Mesenteric fat pad (tissue), 1 donor: ENCODE data around the gene PTPN14. TPM values are rescaled to one million over a fixed set of nuclear protein-coding genes. Genes with fewer than 3 reads are reported as not detected.

Experiments used
- DNase-seq: peaks from one replicate; pipeline ENCODE4 v3.0.0-alpha.2; 2020; ENCODE audit warnings: low spot score
- total RNA-seq: library from RNA; stranded (reverse); fragmentation: NEBNext Ultra II Directional; extraction: Animal tissue kit (Norgen Biotek cat#: 25700); gene quantifications from one replicate; pipeline ENCODE4 v1.2.1, GENCODE V29; 2021
- donor health status: DM: yes; HTN: yes; CAD: no.

The PTPN14 gene
- total RNA-seq, 1 donor from 2014 or later: 47.6 TPM

DNA sequence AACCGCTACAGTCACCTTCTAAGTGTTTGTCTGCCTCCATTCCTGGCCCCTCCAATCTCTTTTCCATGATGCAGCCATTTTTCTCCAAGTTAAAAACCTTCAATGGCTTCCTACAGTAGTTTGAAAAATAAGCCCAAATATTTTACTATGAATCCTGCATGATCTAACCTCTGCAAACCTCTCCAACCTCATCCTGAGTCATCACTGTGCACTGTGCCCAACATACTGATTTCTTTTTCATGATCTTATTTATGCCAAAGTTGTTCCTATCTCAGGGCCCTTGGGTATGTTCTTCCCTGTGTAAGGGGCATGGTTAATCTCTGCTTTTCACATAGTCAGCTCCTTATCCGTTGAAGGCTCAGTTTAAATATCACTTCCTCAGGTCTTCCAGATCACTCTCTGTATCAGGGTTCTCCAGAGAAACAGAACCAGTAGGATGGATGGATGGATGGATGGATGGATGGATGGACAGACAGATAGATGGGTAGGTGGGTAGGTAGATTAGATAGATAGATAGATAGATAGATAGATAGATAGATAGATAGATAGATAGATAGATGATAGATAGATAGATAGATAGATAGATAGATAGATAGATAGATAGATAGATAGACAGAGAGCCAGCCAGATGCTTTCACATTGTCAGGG, 18.1 kb upstream of the PTPN14 start:
- no peak for DNase-seq

DNA sequence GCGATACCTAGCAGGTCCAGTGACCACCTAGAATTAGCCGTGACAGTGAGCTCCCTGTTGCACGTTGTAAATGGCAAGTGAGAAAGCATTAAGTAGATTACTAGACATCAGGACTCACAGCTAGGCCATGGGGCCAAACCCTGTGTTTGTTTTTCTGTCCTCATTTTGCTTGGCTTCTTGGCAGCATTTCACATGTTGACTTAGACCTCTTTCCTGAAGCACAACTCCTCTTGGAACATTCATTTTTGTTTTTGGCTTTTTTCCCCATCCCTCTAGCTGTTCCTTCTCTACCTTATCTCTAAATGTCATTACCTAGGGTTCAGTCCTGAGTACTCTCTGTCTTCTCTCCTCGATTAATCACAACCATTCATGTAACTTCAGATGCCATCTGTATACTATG, 16.9 kb upstream of the PTPN14 start:
- DNase-seq: no peak

DNA sequence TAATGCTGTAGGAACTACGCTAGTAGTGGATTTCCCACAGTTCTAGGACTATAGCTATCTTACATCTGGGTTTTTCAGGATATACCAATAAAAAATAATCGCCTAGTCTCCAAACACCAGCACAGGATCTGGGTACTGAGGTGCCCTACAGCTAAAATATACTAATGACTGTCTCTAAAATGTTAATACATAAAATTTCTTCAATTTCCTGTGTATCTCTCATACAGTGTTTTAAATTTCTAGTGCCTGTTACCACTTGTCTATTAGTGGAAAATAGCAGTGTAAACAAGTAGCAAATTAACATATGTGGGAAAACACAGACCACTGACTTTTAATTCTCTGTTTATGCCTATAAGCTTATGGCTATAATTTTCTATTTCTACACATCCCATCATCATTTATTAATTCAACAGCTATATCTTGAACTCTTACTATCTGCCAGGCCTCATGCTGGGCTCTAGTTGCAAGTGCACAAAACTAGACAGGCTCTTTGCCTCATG, 16.1 kb upstream of the PTPN14 start:
- no peak for DNase-seq

DNA sequence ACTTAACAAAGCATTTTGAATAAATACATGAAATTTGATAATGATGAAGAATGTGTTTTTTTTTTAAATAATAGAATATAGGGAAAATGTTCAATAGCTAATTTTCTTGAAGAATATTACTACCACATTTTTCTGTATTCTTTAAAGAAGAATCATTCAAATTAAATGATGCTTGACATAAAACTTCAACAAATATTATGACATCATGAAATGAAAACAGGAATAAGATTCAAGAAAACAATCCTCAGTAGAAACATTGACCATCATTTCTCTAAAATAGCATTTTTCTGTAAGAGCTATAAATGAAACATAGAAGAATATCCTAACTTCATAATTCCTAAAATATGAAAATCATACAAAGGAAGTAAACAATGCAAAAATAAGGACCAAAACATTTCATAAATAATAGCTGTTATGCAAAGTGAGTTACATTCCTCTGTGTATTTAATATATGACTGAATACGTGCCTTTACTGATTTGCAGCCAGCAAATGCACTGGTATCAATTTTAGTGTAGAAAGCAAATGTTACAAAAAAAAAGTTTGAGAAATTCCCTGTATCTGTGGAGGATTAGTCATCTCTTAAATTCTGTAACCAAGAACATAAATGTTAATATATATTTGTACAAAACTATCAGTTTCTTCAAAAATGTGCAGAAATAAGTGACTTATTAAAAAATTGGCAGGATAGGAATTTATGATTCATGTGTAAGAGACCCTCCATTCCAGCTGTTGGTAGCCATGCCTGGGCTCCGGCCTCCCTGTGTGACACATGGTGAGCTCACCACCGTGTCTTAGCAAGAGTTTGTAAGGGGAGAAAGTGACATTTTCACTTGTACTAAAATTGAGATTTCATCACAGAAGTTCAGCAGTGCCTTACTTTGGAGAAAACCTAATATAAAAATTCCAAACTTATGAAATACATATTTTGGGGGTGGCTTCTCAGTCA, 15.0 kb upstream of the PTPN14 start:
- DNase-seq: no peak

DNA sequence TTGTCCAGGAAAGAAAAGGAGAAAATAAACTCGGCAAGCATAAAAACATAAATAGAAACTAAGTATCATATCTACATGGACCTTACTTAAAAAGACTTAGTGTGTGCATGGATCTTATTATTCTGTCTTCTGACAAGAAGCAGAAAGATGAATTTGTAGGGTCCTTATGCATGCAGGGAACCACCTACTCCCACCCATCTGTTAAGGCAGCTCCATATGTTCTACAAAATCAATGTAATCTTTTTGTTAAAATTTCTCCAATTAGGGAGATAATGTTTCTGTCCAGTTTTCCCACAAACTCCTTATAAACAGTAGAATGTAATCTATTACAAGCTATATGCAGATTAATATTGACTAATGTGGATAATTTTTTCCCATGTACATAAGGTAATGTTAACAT, 13.9 kb upstream of the PTPN14 start:
- no peak for DNase-seq

DNA sequence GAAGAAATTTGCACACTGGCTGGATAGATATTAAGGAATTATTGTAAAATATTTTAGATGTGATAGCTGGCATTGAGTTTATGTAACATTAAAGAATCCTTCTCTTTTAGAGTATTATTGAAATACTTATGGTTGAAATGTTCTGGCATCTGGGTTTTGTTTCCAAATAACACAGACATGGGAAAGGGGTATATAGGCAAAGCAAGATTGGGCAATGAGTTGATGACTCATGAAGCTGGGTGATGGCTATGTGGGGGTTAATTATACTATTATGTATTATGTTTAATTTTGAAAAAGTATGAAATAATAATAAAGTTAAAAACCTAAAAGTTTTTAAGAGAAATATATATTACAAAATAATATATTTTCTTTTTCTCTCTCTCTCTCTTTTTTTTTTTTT, 12.5 kb upstream of the PTPN14 start:
- no peak for DNase-seq

DNA sequence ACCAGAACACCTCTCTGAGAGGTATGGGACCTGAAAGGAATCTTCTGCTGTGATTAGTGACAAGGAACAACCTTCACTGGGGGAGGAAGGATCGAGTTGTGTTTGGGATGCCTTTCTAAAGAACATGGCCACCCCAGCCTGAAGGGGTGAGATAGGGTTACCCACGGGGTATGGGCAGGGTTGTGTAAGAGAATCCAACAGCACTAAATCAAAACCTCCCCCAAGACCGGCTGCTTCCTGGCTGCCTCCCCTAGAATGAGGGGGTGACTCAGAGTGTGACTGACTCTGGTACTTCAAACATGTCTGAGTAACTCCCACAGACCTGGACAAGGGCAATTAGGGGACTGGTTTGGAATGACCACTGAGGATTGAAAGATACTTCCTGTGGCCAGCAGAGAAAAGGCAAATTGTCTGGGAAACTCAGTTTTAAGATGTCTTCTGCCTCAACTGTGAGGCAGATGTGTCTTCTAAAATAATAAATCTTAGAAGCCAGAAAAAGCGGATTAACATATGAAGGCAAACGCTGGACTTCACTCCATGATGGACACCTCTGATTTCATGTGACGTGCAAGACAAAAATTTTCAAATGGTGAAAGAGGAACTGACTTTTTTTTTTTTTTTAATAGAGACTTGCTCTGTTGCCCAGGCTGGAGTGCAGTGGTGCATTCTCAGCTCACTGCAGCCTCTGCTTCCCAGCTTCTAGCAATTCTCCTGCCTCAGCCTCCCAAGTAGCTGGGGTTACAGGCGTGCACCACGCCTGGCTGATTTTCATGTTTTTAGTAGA, 6.7 kb upstream of the PTPN14 start:
- no peak for DNase-seq

DNA sequence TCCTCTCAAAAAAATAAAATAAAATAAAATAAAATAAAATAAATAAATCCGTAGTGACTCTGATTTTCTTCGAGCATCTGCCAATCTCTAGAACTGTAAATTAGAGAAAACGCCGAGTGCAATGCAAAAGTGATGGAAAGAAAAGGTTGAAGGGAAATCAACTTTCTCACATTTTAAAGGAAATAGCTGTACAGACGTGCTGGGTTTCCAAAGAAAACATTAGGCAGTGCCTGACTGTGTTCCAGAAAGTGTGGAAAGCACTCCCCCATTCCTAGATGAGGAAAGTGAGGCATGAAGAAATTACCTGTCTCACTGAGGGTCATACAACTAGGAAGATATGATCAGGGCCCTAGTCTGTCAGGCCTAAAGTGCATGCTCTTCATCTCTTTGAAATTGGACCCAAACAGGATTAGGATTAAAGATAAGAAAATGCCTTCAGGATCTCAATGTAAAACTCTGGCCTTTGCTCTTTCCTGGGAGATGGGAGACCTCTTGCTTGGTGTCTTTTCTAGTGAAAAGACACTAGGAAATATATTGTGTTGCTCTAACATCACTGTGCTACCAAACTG, 1.8 kb upstream of the PTPN14 start:
- DNase-seq: no peak

DNA sequence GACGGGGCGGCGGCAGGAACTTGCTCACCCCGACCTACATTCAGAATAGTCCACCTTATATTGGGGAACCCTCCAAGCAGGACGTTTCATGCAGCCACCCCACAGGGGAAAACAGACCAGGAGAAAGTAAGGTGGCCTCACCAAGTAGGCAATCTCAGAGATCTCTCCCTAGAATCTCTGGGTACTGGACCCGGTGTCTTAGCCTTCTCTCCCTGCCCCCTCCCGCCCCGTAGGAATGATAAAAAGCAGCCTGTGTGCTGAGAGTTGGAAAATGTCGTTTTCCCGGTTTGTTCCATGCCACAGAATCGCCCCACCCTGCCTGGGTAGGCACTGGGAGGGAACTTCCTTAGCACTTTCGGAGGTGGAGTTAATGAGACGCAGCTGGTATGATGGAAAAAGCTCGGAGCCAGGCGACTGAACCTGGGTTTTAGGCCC, 789 bp upstream of the PTPN14 start:
- no peak for DNase-seq

DNA sequence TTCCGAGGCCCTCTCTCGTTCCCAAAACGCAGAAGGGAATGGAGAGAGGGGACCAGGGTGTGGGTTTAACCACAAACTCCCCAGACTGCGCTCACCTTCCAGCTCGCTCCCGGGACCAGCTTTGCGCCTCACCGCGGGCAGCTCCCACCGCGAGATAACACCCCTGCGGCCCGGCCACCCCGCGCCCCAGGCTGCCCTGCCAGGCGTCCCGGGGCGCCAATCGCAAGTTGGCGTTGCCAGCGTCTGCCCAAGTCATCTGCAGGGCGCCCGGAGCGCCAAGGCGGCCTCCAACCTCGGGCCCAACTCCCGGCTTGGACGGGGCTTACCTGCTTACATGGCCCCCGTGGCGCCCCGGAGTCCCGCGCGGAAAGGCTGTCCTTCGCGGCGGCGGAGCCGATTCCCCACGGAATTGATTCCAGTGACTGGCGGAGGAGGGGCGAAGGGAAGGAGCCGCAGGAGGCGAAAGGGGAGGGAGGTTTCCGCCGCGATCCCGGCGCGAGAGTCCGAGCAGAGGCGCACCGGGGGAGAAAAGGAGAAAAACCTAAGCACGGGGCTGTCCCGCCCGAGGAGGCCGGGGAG, 456 bp downstream of the PTPN14 start:
- no peak for DNase-seq

DNA sequence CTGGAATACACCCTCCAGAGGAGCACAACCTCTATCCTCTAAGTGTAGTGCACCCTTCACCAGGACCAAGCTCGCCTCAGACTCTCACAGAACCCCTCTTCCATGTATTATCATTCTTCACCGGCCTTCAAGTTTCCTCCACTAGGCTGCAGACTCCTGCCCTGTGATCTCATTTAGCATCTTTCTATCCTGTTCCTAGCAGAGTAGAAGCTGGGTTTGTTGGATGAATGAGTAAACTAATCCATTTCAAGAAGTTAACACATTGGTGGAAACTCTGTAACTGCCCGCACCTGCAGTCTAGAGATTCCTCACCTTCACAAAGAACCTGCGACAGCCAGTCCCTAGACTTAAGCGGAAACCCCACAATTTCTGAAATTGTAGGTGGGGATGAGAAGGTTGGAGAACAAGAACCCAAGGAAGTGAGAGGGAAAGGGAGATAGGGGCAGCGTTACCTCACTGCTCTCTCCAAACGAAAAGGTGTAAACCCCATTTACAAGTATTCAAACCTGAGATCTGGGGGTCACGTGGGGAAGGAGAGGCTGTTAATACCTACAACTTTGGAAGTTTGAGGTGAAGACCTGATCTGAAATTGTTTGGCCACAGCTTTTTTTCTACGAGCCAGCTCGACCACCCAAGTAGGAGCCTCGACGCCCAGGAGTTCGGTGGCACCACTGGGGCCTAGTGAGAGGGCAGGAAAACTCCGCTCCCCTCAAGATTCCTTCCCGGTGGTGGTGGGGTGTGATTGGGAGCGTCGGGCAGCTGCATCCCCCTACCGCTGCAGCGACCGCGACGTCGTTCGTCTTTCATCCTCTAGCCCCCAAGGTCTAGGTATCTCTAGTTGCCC, 1.2 kb downstream of the PTPN14 start:
- no peak for DNase-seq

DNA sequence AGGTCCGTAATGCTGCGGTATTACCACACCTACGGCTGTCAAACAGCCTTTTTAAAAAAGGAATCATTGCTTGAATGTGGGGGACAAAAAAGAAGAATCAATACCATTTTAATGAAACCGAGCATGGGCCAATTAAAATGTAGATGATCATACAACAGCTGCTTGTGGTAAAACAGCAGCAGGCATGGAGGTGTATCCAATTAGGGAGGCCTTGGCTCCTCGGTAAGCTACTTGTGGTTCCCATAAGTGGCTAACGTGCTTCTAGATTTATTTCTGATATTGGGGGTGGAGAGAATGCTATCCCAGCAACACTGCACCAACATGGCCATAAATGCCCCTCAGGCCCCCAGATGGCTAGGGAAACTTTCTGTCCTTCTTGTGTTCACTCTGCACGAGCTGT, 1.8 kb downstream of the PTPN14 start:
- DNase-seq: no peak

DNA sequence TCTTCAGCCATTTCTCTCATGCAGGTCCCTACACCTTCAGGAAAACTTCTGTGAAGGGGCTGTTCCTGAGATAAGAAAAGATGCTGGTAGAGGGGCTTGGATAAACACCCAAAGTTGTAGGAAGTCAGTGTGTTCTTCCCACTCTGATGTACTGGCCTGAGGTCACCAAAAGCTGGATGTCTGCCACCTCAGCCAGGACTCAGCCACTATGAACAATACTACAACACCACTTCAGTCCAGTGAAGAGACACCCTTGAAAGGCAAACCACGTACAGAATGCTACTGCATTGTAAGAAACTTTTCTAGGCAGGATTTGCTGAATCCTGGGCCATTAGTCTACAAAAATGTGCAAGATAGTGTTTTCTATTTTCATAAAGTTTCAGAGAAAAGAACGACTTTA, 2.4 kb downstream of the PTPN14 start:
- no peak for DNase-seq

DNA sequence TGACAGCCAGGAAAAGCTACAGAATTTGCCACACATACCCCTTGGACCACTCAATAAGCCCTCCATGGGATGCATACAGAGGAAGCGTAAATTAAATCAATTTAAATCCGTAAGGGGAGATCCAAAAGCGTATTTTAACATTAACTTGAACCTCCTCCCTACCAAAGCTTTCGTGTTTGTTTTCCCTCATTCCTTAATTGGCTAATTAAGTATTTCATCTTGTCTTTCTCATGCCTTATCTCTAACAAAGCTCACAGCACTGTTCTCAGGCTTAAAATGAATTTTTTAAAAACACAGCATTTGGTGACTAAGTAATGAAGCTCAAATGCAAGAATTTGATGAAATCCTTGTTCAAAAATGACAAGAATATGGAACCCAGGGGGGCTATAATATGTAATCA, 3.1 kb downstream of the PTPN14 start:
- DNase-seq: no peak

DNA sequence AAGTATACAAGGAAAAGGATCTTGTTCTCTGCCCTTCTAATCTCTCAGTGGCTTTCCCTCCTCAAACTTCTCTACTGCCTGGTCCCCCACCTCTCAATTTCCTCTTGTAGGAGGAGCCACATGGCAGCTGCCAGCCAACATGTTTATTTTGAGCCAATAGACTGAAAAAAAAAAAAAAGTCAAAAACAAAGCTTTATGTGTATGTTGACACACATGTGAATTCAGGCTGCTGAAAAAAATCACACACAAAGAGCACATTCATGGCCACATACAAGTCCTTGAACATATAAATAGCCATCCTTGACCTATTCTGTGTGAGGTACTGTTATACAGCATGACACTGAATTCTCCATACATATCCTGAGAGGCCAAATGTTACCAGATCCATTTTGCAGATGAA, 3.7 kb downstream of the PTPN14 start:
- no peak for DNase-seq

DNA sequence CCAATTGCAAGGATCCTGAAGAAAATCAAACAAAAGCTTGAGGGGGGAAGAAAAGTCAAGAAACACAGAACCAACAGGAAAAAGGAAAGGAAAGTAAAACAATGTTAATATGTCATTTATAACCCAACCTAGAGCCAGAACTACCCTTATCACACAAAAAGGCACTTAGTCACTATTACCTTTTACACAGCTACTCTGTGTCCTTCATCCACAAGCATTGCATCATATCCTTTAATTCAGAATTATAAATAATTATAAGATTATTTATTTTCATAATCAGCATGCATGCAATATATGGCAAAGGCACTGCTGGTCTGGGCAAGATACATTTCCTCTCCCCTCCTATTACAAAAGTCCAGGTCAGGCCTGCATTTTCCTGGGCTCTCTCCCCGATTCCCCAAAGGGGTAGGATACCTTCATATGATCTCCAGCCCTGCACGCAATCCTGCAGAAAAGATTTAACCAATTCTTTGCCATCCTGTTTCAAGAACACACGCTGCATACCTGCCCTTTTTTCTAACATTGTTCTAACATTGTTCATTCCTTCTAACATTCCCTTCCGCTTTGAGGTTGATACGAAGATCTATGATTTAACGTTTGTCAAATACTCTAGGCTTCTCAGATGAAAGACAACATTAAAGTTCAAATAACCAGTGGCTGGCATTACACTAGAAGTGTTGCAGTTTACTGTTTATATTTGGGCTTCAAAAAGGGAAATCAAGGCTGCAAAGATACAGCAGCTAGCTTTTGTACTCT, 4.3 kb downstream of the PTPN14 start:
- no peak for DNase-seq

DNA sequence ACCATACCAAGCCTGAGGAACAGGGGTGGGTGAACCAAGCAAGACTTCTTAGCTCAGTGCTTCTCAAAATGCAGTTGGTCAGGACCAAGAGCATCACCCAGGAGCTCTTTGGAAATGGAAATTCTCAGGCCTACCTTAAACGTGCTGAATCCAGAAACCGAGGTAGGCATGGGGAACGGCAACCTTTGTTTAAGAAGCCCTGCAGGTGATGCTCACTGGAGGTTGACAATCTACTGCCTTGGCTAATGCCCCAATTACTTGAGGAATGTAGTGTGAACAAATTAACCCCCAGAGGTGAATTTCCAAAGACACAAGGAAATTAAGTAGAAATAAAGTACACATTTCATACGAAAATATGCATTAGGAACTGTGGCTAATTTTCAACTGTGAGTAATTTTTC, 5.3 kb downstream of the PTPN14 start:
- no peak for DNase-seq

DNA sequence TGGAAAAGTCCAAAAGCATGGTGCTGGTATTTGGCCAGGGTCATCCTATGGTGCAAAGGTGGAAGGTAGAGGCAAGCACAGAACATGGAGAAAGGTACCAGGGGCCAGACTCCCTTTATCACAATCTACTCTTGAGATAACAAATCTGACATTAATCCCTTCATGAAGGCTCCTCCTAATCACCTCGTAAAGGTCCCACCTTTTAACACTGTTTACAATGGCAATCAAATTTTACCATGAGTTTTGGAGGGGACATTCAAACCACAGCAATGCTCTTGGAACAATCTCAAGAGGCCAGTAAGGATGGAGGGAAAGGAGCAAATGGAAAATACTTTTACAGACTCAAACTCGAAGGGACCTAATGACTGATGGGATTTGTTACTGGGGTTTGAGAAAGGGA, 6.1 kb downstream of the PTPN14 start:
- no peak for DNase-seq

DNA sequence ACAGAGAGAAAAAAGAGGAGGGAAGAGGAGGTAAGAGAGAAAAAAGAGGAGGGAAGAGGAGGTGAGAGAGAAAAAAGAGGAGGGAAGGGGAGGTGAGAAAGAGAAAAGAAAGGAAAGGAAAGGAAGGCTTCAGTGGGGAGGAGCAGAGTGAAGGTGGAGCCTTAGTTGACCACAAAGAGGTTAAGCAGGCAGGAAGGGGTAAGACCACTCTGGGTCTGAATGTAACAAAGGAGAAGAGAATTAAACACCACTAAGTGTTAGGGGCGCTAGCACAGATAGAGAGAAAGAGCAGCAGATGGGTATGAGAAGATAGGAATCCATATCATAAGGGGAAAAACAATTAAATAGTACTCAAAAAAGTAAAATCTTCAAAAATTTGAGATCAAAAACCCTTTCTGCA, 6.6 kb downstream of the PTPN14 start:
- no peak for DNase-seq
